Activated CD4-positive, alpha-beta T cell treated with anti-CD3 and anti-CD28 coated beads for 36 hours (primary cell): Measurements from ENCODE around the gene KCNN3. TPM values are rescaled to one million over a fixed set of nuclear protein-coding genes. Genes with fewer than 3 reads are reported as not detected.
"Not testable (repeated sequence)": the region's sequence is repeated elsewhere in the genome, so short reads cannot be mapped to it uniquely, and the experiment has no call there.

Source experiments
- ATAC-seq: fragments of 200-7000 bp; cut with Tn5 transposase; one replicate; pipeline ENCODE4 v1.10.0; 2021; ENCODE audit warnings: mild to moderate bottlenecking, moderate library complexity
- CTCF ChIA-PET: fragments of 350-600 bp; sonication (Branson Sonifier 250); formaldehyde crosslinking; loops from one replicate; lab custom pipeline; 2021; ENCODE audit warnings: antibody characterized with exemption; lab: Charles Lee
- POLR2A ChIA-PET: fragments of 350-600 bp; sonication (Branson Sonifier 250); formaldehyde crosslinking; loops from one replicate; lab custom pipeline; 2021; ENCODE audit warnings: antibody characterized with exemption, inconsistent platforms; lab: Charles Lee
- DNase-seq: peaks from one replicate; pipeline ENCODE4 v3.0.0-alpha.2; 2020
- H3K27ac Mint-ChIP-seq: one replicate; pipeline ENCODE4 v1.8.0; 2021; ENCODE audit warnings: mixed read lengths
- H3K27me3 Mint-ChIP-seq: one replicate; pipeline ENCODE4 v1.8.0; 2021; ENCODE audit warnings: mixed read lengths
- H3K36me3 Mint-ChIP-seq: one replicate; pipeline ENCODE4 v1.8.0; 2021; ENCODE audit warnings: low read depth, mixed read lengths
- H3K4me1 Mint-ChIP-seq: one replicate; pipeline ENCODE4 v1.8.0; 2021; ENCODE audit warnings: mixed read lengths
- H3K4me3 Mint-ChIP-seq: one replicate; pipeline ENCODE4 v1.8.0; 2021; ENCODE audit warnings: mild to moderate bottlenecking, moderate library complexity, mixed read lengths
- H3K9me3 Mint-ChIP-seq: one replicate; pipeline ENCODE4 v1.8.0; 2021; ENCODE audit warnings: low read depth, mixed read lengths
- intact Hi-C, 2 experiments: fragments of 100-400 bp; cut with DNase I in 1 of 2; cut with micrococcal nuclease in 1 of 2; formaldehyde crosslinking; loops; one replicate each; pipeline versions ENCODE4 v1.14.2 to v1.15.1; 2022 to 2024; cut with DNase I, micrococcal nuclease
- total RNA-seq, 2 experiments: library from RNA; stranded (reverse); gene quantifications; one replicate each; pipeline ENCODE4 v1.2.3, GENCODE V29; 2021

Gene KCNN3
- total RNA-seq, 2 experiments from 2014 or later, result 0.18 to 0.25 TPM

DNA sequence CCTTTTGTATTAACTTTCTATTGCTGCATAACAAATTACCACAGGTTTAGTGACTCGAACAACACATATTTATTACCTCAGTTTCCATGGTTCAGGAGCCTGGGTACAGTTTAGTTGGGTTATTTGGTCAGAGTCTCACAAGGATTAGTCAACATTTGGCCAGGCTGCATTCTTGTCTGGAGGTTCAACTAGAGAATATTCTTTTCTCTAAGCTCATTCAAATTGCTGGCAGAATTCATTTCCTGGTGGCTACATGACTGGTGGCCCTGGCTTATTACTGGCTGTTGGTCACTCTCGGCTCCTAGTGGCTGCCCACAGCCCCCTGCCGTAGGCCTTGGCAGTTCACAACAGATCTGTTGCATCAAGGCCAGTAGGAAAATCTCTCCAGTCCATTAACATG lies 181.0 kb downstream of the KCNN3 start:
- H3K4me1 Mint-ChIP-seq, result no peaks in the 10 kb centered on the region
- intact Hi-C loops, result no loop called here
- H3K9me3 Mint-ChIP-seq, result no peaks in the 10 kb centered on the region
- no peaks in the 10 kb centered on the region for H3K27me3 Mint-ChIP-seq
- POLR2A ChIA-PET, result no interaction called here
- ATAC-seq (no peak), DNase-seq (no peak)
- H3K27ac Mint-ChIP-seq, result no peak overlapping the region
- no peaks in the 10 kb centered on the region for H3K36me3 Mint-ChIP-seq
- no peak overlapping the region for H3K4me3 Mint-ChIP-seq
- CTCF ChIA-PET, result no interaction called here

DNA sequence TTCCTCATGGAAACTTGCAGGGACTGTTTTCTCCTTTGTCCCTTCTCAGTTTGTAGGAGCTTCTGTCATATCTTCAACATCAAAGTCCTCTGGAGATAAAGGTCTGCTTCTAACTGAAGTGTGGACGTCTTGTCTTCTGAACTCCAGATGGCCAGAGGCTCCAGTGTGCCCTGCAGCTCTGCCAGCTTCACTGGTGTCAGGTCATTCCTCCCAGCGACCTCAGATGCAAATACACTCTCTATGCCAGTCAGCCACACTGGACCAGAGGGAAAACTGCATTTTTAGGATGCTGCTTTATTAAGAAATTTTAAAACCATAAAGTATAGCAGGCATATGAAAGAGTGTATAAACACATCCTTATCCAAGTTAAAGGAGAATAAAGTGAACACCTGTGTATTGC lies 183.6 kb downstream of the KCNN3 start:
- Mint-ChIP-seq H3K4me1 (no peaks in the 10 kb centered on the region), H3K36me3 (no peaks in the 10 kb centered on the region), H3K27ac (no peak overlapping the region), H3K27me3 (no peaks in the 10 kb centered on the region), H3K4me3 (no peak overlapping the region), H3K9me3 (no peaks in the 10 kb centered on the region)
- no peak for ATAC-seq
- CTCF ChIA-PET, result interaction anchor here (0.8 to 1.3 kb wide), 2 partner anchors 18 to 51 kb away, joined by 3 to 4 read pairs; no protein-coding TSS in a partner anchor
- DNase-seq, result no peak
- POLR2A ChIA-PET, result no interaction called here
- intact Hi-C loops, result no loop called here

DNA sequence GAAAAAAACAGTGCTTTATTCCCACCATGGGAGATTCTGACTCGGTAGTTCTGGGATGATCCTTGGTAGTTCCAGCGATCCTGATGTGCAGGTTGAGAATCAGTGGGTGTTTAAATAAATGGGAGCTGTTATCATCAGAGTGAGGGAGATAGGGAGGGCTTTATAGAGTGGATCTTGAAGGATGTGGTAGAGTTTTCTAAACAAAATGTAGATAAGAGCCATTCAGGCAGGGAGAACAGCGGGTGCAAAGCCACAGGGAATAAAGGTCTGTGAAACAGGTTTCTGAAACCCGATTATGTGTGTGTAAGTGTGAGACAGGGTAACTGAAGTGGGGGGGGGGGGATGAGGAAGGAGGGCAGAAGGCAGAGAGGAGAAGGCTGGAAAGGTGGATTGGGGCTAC lies 186.3 kb downstream of the KCNN3 start:
- no peaks in the 10 kb centered on the region for H3K9me3 Mint-ChIP-seq
- peaks cover 1% of the 10 kb centered on the region for H3K36me3 Mint-ChIP-seq
- H3K27me3 Mint-ChIP-seq, result no peaks in the 10 kb centered on the region
- DNase-seq, result no peak
- ATAC-seq, result no peak
- no peak overlapping the region for H3K27ac Mint-ChIP-seq
- POLR2A ChIA-PET, result interaction anchor here (0.6 kb wide), 1 partner anchor 853 kb away, joined by 4 read pairs; no protein-coding TSS in a partner anchor
- no peaks in the 10 kb centered on the region for H3K4me1 Mint-ChIP-seq
- intact Hi-C loops, result no loop called here
- CTCF ChIA-PET, result interaction anchor here (0.6 kb wide), 1 partner anchor 26 kb away, joined by 5 read pairs; no protein-coding TSS in a partner anchor
- H3K4me3 Mint-ChIP-seq, result no peak overlapping the region

DNA sequence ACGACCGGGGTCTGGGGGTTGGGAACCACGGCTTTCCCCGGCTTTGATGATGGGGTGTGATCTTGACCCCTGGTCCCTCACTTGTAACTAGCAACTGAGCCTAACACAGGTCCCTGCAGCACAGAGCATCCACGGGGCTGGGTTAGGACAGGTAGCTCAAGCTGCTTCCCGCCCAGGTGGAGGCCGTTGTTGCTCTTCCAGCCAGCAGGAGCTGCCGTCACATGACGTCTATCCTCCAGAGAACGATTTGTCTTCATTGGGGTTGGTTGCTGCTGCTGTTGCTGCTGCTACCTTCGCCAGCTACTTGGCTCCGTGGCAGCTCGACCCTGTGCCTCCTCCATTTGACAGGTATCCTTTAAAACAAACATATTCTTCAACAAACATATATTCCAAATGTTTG lies 187.8 kb downstream of the KCNN3 start:
- Mint-ChIP-seq H3K27me3 (no peaks in the 10 kb centered on the region), H3K36me3 (peaks cover 4% of the 10 kb centered on the region), H3K4me3 (no peak overlapping the region), H3K9me3 (no peaks in the 10 kb centered on the region), H3K4me1 (no peaks in the 10 kb centered on the region), H3K27ac (no peak overlapping the region)
- intact Hi-C loops, result no loop called here
- DNase-seq (no peak), ATAC-seq (no peak)
- POLR2A ChIA-PET, result interaction anchor here (0.6 kb wide), 1 partner anchor 16 kb away, joined by 3 read pairs; no protein-coding TSS in a partner anchor
- CTCF ChIA-PET, result interaction anchor here (0.9 kb wide), 1 partner anchor 123 kb away, joined by 3 read pairs; no protein-coding TSS in a partner anchor

DNA sequence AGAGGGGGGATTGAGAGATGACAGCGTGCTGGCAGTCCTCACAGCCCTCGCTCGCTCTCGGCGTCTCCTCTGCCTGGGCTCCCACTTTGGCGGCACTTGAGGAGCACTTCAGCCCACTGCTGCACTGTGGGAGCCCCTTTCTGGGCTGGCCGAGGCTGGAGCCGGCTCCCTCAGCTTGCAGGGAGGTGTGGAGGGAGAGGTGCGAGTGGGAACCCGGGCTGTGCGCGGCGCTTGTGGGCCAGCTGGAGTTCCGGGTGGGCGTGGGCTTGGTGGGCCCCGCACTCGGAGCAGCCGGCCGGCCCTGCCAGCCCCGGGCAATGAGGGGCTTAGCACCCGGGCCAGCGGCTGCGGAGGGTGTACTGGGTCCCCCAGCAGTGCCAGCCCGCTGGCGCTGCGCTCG lies 192.2 kb downstream of the KCNN3 start:
- H3K4me1 Mint-ChIP-seq, CTCF ChIA-PET, H3K36me3 Mint-ChIP-seq, H3K27me3 Mint-ChIP-seq, H3K9me3 Mint-ChIP-seq, DNase-seq, intact Hi-C loops, ATAC-seq, H3K27ac Mint-ChIP-seq, H3K4me3 Mint-ChIP-seq, POLR2A ChIA-PET: not testable (repeated sequence)

DNA sequence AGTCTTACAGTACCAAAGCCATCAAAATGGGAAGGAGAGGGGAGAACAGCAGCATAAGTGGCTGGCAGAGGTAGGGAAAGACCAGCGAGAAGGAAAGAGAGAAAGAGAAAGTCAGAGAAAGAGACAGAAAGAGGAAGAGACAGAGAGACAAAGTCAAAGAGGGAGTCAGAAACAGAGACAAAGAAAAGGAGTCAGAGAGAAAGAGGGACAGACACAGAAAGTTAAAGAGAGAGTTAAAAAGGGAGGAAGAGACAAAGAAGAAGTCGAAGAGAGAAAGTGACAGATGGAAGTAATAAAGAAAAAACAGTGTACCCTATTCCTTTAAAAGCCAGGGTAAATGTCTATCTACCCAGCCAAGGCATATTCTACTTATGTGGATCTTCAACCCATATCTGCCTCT lies 193.2 kb downstream of the KCNN3 start:
- POLR2A ChIA-PET, CTCF ChIA-PET, DNase-seq, H3K4me1 Mint-ChIP-seq, intact Hi-C loops, H3K9me3 Mint-ChIP-seq, H3K4me3 Mint-ChIP-seq, H3K36me3 Mint-ChIP-seq, H3K27ac Mint-ChIP-seq, H3K27me3 Mint-ChIP-seq, ATAC-seq: not testable (repeated sequence)

DNA sequence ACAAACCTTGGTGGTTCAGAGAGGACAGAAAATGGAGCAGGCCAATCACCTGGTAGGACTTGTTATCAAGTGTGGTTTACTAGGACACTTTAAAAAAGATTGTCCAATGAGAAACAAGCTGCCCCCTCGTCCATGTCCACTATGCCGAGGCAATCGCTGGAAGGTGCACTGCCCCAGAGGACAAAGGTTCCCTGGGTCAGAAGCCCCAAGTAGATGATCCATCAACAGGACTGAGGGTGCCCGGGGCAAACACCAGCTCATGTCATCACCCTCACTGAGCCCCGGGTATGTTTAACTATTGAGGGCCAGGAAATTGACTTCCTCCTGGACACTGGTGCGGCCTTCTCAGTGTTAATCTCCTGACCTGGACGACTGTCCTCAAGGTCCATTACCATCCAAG lies 195.6 kb downstream of the KCNN3 start:
- H3K4me3 Mint-ChIP-seq, POLR2A ChIA-PET, H3K27me3 Mint-ChIP-seq, H3K27ac Mint-ChIP-seq, intact Hi-C loops, DNase-seq, H3K9me3 Mint-ChIP-seq, ATAC-seq, CTCF ChIA-PET: not testable (repeated sequence)
- Mint-ChIP-seq H3K36me3 (peaks cover 12% of the 10 kb centered on the region), H3K4me1 (peaks cover 17% of the 10 kb centered on the region)

DNA sequence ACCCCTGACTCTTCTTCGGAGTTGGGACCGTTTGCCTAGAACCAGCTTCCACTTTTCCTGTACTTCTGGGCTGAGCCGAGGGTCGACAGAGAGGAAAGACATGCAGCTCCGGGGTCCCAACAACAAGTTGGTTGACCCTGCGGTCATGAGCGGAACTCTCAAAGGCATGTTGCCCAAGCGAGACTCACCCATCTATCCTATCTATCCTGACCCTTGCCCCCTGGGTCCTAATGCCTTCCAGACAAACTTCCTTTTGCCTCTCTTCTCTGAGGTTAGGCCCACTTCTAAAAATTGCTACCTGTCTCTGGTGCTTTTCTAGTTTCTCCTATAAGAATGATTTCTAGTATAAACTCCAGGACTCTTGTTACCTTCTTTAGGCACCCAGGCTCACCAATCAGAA lies 197.8 kb downstream of the KCNN3 start:
- H3K4me1 Mint-ChIP-seq, result peaks cover 17% of the 10 kb centered on the region
- H3K9me3 Mint-ChIP-seq, H3K36me3 Mint-ChIP-seq, intact Hi-C loops, ATAC-seq, DNase-seq, H3K27me3 Mint-ChIP-seq: not testable (repeated sequence)
- H3K27ac Mint-ChIP-seq, result peak overlapping the region; percentile 55
- peak overlapping the region; percentile 75 for H3K4me3 Mint-ChIP-seq
- POLR2A ChIA-PET, result interaction anchor here (1.1 kb wide), 1 partner anchor 264 kb away, joined by 3 read pairs; no protein-coding TSS in a partner anchor
- CTCF ChIA-PET, result interaction anchor here (0.9 to 5.0 kb wide), 4 partner anchors 9 to 202 kb away, joined by 3 to 39 read pairs (median 4); no protein-coding TSS in a partner anchor

DNA sequence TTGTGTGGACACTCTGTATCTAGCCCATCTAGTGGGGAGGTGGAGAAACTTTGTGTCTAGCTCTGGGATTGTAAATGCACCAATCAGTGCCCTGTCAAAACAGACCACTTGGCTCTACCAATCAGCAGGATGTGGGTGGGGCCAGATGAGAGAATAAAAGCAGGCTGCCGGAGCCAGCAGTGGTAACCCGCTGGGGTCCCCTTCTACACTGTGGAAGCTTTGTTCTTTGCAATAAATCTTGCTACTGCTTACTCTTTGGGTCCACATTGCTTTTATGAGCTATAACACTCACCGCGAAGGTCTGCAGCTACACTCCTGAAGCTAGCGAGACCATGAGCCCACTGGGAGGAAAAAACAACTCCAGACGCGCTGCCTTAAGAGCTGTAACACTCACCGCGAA lies 198.7 kb downstream of the KCNN3 start:
- CTCF ChIA-PET, result interaction anchor here (0.5 to 5.0 kb wide), 6 partner anchors 59 to 210 kb away, joined by 3 to 39 read pairs (median 4); no protein-coding TSS in a partner anchor
- not testable (repeated sequence) for ATAC-seq, H3K36me3 Mint-ChIP-seq, H3K27me3 Mint-ChIP-seq, H3K9me3 Mint-ChIP-seq
- peak overlapping the region; percentile 83 for H3K27ac Mint-ChIP-seq
- POLR2A ChIA-PET, result interaction anchor here (0.6 to 1.1 kb wide), 2 partner anchors 51 to 265 kb away, joined by 3 to 7 read pairs; no protein-coding TSS in a partner anchor
- peaks cover 17% of the 10 kb centered on the region for H3K4me1 Mint-ChIP-seq
- peak; percentile 54 for DNase-seq
- intact Hi-C loops, result loop anchor here in 1 of 2 experiments (2.0 kb wide), 1 partner anchor 265 kb away; the partner anchor contains the start of gene PMVK
- H3K4me3 Mint-ChIP-seq, result peak overlapping the region; percentile 75

DNA sequence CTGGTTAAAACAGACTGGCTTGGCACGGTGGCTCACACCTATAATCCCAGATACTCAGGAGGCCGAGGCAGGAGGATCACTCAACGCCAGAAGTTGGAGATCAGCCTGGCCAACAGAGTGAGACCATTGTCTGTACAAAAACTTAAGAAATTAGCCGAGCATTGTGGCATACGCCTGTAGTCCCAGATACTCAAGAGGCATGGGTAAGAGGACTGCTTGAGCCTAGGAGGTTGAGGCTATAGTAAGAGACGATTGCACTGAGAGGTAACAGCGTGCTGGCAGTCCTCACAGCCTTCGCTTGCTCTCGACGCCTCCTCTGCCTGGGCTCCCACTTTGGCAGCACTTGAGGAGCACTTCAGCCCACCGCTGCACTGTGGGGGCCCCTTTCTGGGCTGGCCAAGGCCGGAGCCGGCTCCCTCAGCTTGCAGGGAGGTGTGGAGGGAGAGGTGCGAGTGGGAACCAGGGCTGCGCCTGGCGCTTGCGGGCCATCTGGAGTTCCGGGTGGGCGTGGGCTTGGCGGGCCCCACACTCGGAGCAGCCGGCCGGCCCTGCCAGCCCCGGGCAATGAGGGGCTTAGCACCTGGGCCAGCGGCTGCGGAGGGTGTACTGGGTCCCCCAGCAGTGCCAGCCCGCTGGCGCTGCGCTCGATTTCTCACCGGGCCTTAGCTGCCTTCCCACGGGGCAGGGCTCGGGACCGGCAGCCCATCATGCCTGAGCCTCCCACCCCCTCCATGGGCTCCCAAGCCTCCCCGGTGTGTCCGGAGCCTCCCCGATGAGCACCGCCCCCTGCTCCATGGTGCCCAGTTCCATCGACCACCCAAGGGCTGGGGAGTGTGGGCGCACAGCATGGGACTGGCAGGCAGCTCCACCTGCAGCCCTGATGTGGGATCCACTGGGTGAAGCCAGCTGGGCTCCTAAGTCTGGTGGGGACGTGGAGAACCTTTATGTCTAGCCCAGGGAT lies 199.5 kb downstream of the KCNN3 start:
- not testable (repeated sequence) for DNase-seq, ATAC-seq, H3K36me3 Mint-ChIP-seq, H3K4me3 Mint-ChIP-seq, H3K27me3 Mint-ChIP-seq, H3K9me3 Mint-ChIP-seq
- ChIA-PET POLR2A (interaction anchor here (0.6 to 1.1 kb wide), 2 partner anchors 27 to 266 kb away, joined by 3 to 10 read pairs; no protein-coding TSS in a partner anchor), CTCF (interaction anchor here (0.5 to 5.0 kb wide), 37 partner anchors 10 to 445 kb away, joined by 3 to 39 read pairs (median 4); no protein-coding TSS in a partner anchor)
- Mint-ChIP-seq H3K4me1 (peaks cover 17% of the 10 kb centered on the region), H3K27ac (peak overlapping the region; percentile 83)
- intact Hi-C loops, result loop anchor here in 1 of 2 experiments (2.0 kb wide), 1 partner anchor 266 kb away; the partner anchor contains the start of gene PMVK
